Measurements from ENCODE around the gene CLSTN2.

- TF ChIP-seq CTCF (IDR thresholded peaks at IDR 0.05 in 8 of 11, conservative IDR thresholded peaks at IDR 0.05 in 3 of 11) (no peak), POLR2A (IDR thresholded peaks at IDR 0.05) (no peak)
Observed at GRCh38 chr3:140170612-140171011, 235.6 kb downstream of the CLSTN2 start.
